ENCODE data around the gene SEL1L2.

GRCh38 chr20:13857304-13857703 lies 133.1 kb downstream of the SEL1L2 start:
- no peak for TF ChIP-seq CTCF (IDR thresholded peaks at IDR 0.05)
- no peak for TF ChIP-seq POLR2A (IDR thresholded peaks at IDR 0.05)
- TF ChIP-seq POLR2AphosphoS5 (IDR thresholded peaks at IDR 0.05), result no peak
